Measurements from ENCODE around the gene RLN3. TPM values are rescaled to one million over a fixed set of nuclear protein-coding genes. Genes with fewer than 3 reads are reported as not detected.

Gene RLN3
- total and polyA plus RNA-seq, 9 of the 15 experiments (the other 6 are each of a cell fraction or from before 2014, with no cell fraction given) = 0.31 to 1.2 (median 0.71) TPM; not detected in 6

GRCh38 chr19:14061081-14061749 lies 33.3 kb downstream of the RLN3 start (continued):
- TF ChIP-seq SAP30 (IDR thresholded peaks at IDR 0.05; ENCODE audit: borderline replicate concordance, insufficient read depth, low read depth, low read length, poor library complexity, severe bottlenecking) = no peak
- no peak for TF ChIP-seq BCLAF1 (IDR thresholded peaks at IDR 0.05; ENCODE audit: borderline replicate concordance in 1 of 2, control insufficient read depth in 1 of 2, low read depth in 2 of 2, low read length in 1 of 2)
- no peak for TF ChIP-seq ZKSCAN8 (CRISPR knock-in tag; IDR thresholded peaks at IDR 0.05)
- TF ChIP-seq DMBX1 (CRISPR knock-in tag; IDR thresholded peaks at IDR 0.05; ENCODE audit: borderline replicate concordance) = no peak
- no peak for TF ChIP-seq ZNF184 (CRISPR knock-in tag; IDR thresholded peaks at IDR 0.05)
- TF ChIP-seq ZNF280A (IDR thresholded peaks at IDR 0.05; ENCODE audit: low read depth, partially characterized antibody) = no peak
- no peak for TF ChIP-seq FOSL1 (tag; conservative IDR thresholded peaks at IDR 0.05)
- no peak for TF ChIP-seq HMG20A (CRISPR knock-in tag; conservative IDR thresholded peaks at IDR 0.05)
- no peak for TF ChIP-seq PML (IDR thresholded peaks at IDR 0.05; ENCODE audit: low read length)
- no peak for TF ChIP-seq ZNF766 (CRISPR knock-in tag; conservative IDR thresholded peaks at IDR 0.05)
- peak in 1 of 2 experiments; percentile 35; a peak in 1 of 4 replicates for TF ChIP-seq FOXK2 (conservative IDR thresholded peaks at IDR 0.05 in 1 of 2, IDR thresholded peaks at IDR 0.05 in 1 of 2; ENCODE audit: low read depth in 2 of 2)
- no peak for TF ChIP-seq OTX1 (CRISPR knock-in tag; IDR thresholded peaks at IDR 0.05)
- no peak for TF ChIP-seq SMARCA5 (IDR thresholded peaks at IDR 0.05)
- no peak for TF ChIP-seq NONO (IDR thresholded peaks at IDR 0.05; ENCODE audit: low read depth in 2 of 2, low read length in 1 of 2)
- no peak for TF ChIP-seq ZFP1 (CRISPR knock-in tag; IDR thresholded peaks at IDR 0.05)
- no peak for TF ChIP-seq MCM7 (IDR thresholded peaks at IDR 0.05)
- TF ChIP-seq PCBP2 (IDR thresholded peaks at IDR 0.05; ENCODE audit: low read depth, low read length, poor library complexity, severe bottlenecking) = no peak
- TF ChIP-seq ELK1 (CRISPR knock-in tag; IDR thresholded peaks at IDR 0.05) = no peak
- TF ChIP-seq RAD21 (CRISPR knock-in tag; conservative IDR thresholded peaks at IDR 0.05 in 1 of 2, IDR thresholded peaks at IDR 0.05 in 1 of 2) = no peak
- TF ChIP-seq TFAP4 (CRISPR knock-in tag; IDR thresholded peaks at IDR 0.05; ENCODE audit: borderline replicate concordance) = no peak

All from K562 (cell line).